A549 (cell line): ENCODE results near the gene ZNF362. TPM values are rescaled to one million over a fixed set of nuclear protein-coding genes. Genes with fewer than 3 reads are reported as not detected.

ENCODE experiments used
- ATAC-seq, 2 experiments: fragments of 200-7000 bp in 1 of 2; fragments of >200 bp in 1 of 2; cut with Nextera tagmentation in 1 of 2; cut with Tn5 transposase in 1 of 2; 3 replicates each; pipeline versions ENCODE4 v1.8.0 to v1.9.1; 2018 to 2020; ENCODE audit warnings: mild to moderate bottlenecking in 1 of 2, moderate library complexity in 1 of 2
- CTCF ChIA-PET: fragments of 300-600 bp; sonication (Branson Sonifier 250); formaldehyde crosslinking; extraction: SDS; loops from one replicate; lab custom pipeline; 2021; ENCODE audit warnings: antibody characterized with exemption, inconsistent platforms; lab: Yijun Ruan, JAX
- POLR2A ChIA-PET: fragments of 350-600 bp; formaldehyde crosslinking; extraction: SDS; loops from one replicate; lab custom pipeline; 2021; ENCODE audit warnings: antibody characterized with exemption, inconsistent platforms; lab: Yijun Ruan, JAX
- DNase-seq, 2 experiments: peaks; one replicate each; pipeline versions ENCODE4 v3.0.0 to v3.0.0-alpha.2; 2011 to 2016; ENCODE audit warnings: low read depth in 1 of 2, low spot score in 1 of 2
- FAIRE-seq: peaks from 2 replicates; lab custom pipeline; 2011; peaks lifted over from hg19 to GRCh38; lab: Jason Lieb, UNC
- H3K27ac ChIP-seq, 2 experiments: fragments of >200 bp; sonication (Bioruptor Twin); formaldehyde crosslinking; 3 replicates each; pipeline ENCODE4 v1.5.1; 2016 to 2017
- H3K4me1 ChIP-seq: fragments of >200 bp; sonication (Bioruptor Twin); formaldehyde crosslinking; 3 replicates; pipeline ENCODE4 v1.6.1; 2016
- H3K4me2 ChIP-seq: fragments of >200 bp; sonication (Bioruptor Twin); formaldehyde crosslinking; 3 replicates; pipeline ENCODE4 v1.6.1; 2016
- H3K4me3 ChIP-seq: fragments of >200 bp; sonication (Bioruptor Twin); formaldehyde crosslinking; 3 replicates; pipeline ENCODE4 v1.5.1; 2016
- H3K9me3 ChIP-seq: fragments of >200 bp; sonication (Bioruptor Twin); formaldehyde crosslinking; 3 replicates; pipeline ENCODE4 v1.6.1; 2016
- CBX8 ChIP-seq: fragments of 200-600 bp; sonication (generic); IDR thresholded peaks from 2 replicates; pipeline ENCODE4 v1.6.1; 2016
- EHF ChIP-seq: fragments of 250-450 bp; sonication (Bioruptor Pico); IDR thresholded peaks from 2 replicates; pipeline ENCODE4 v1.5.0; 2020; ENCODE audit warnings: mild to moderate bottlenecking
- EHMT2 ChIP-seq: fragments of 200-600 bp; sonication (generic); IDR thresholded peaks from 2 replicates; pipeline ENCODE4 v1.6.1; 2016; ENCODE audit warnings: antibody characterized with exemption, low read depth, mild to moderate bottlenecking, moderate library complexity
- FOSL2 ChIP-seq, 2 experiments: fragments of 450-650 bp in 1 of 2; fragments of >200 bp in 1 of 2; sonication (Bioruptor Twin) in 1 of 2; formaldehyde crosslinking; IDR thresholded peaks; 2 replicates each; pipeline versions ENCODE4 v1.5.0 to v1.6.1; 2016 to 2020; ENCODE audit warnings: mild to moderate bottlenecking in 1 of 2, moderate library complexity in 1 of 2
- FOXS1 ChIP-seq: fragments of 250-450 bp; sonication (Bioruptor Pico); IDR thresholded peaks from 2 replicates; pipeline ENCODE4 v1.5.0; 2020; ENCODE audit warnings: mild to moderate bottlenecking, moderate library complexity
- HEYL ChIP-seq: fragments of 250-450 bp; sonication (Bioruptor Pico); IDR thresholded peaks from 2 replicates; pipeline ENCODE4 v1.8.0; 2021; ENCODE audit warnings: mild to moderate bottlenecking, moderate library complexity
- HOXA7 ChIP-seq: fragments of 250-450 bp; sonication (Bioruptor Pico); IDR thresholded peaks from 2 replicates; pipeline ENCODE4 v1.5.0; 2020; ENCODE audit warnings: mild to moderate bottlenecking, moderate library complexity
- HOXB13 ChIP-seq: fragments of 250-450 bp; sonication (Bioruptor Pico); IDR thresholded peaks from 2 replicates; pipeline ENCODE4 v1.5.0; 2020; ENCODE audit warnings: low read depth, mild to moderate bottlenecking, moderate library complexity
- MYC ChIP-seq: IDR thresholded peaks from 2 replicates; pipeline ENCODE4 v1.6.1; 2012; ENCODE audit warnings: mild to moderate bottlenecking, inconsistent platforms, low read length, improper control_type of control experiment, borderline replicate concordance
- PHF8 ChIP-seq: fragments of 200-600 bp; sonication (generic); IDR thresholded peaks from 2 replicates; pipeline ENCODE4 v1.6.1; 2016; ENCODE audit warnings: low read depth, mild to moderate bottlenecking, antibody characterized with exemption, moderate library complexity, borderline replicate concordance
- POLR2A ChIP-seq: IDR thresholded peaks from 2 replicates; pipeline ENCODE4 v1.6.1; 2012; ENCODE audit warnings: mild to moderate bottlenecking, low read length
- POLR2AphosphoS2 ChIP-seq: conservative IDR thresholded peaks from 2 replicates; pipeline ENCODE4 v1.6.1; 2012; ENCODE audit warnings: low read length, improper control_type of control experiment, inconsistent platforms
- RCOR1 ChIP-seq: fragments of 150-350 bp; IDR thresholded peaks from 2 replicates; pipeline ENCODE4 v1.6.1; 2014; ENCODE audit warnings: antibody characterized with exemption, low read length, low read depth
- RNF2 ChIP-seq: fragments of 200-600 bp; sonication (generic); IDR thresholded peaks from 2 replicates; pipeline ENCODE4 v1.6.1; 2016; ENCODE audit warnings: low read depth, mild to moderate bottlenecking, antibody characterized with exemption, moderate library complexity, borderline replicate concordance
- SREBF2 ChIP-seq: fragments of 450-650 bp; IDR thresholded peaks from 2 replicates; pipeline ENCODE4 v1.6.1; 2014; ENCODE audit warnings: mild to moderate bottlenecking, moderate library complexity
- TFCP2L1 ChIP-seq: fragments of 250-450 bp; sonication (Bioruptor Pico); IDR thresholded peaks from 2 replicates; pipeline ENCODE4 v1.5.0; 2021; ENCODE audit warnings: mild to moderate bottlenecking
- whole genome bisulfite sequencing: methylation state at CpG from one replicate; pipeline ENCODE4 v1.1.6; 2017; ENCODE audit errors: missing lambda C conversion rate; 5-methylcytosine and 5-hydroxymethylcytosine counted together
- polyA plus RNA-seq, 4 experiments: library from polyadenylated mRNA; depleted of rRNA in 3 of 4; stranded (reverse); fragments of >200 nt; fragmentation: RNase III in 1 of 4; extraction: RNeasy Plus Mini Kit Qiagen cat#74134 plus additional on column Dnase treatment in 1 of 4; gene quantifications; 2 replicates in 3 of 4; 3 replicates in 1 of 4; pipeline ENCODE4 v1.2.3, GENCODE V29; 2011 to 2017
- TF ChIP-seq, protein P1 (sequence below): fragments of 250-450 bp; sonication (Bioruptor Pico); IDR thresholded peaks from 2 replicates; pipeline ENCODE4 v1.5.0; 2021; ENCODE audit warnings: mild to moderate bottlenecking, moderate library complexity, borderline replicate concordance
- TF ChIP-seq, protein P2 (sequence below): fragments of >200 bp; sonication (Bioruptor Twin); formaldehyde crosslinking; IDR thresholded peaks from 3 replicates; pipeline ENCODE4 v1.5.1; 2016
- TF ChIP-seq, protein P3 (sequence below): fragments of >200 bp; sonication (Bioruptor Twin); formaldehyde crosslinking; IDR thresholded peaks from 2 replicates; pipeline ENCODE4 v1.6.1; 2016
- TF ChIP-seq, protein P4 (sequence below): fragments of >200 bp; sonication (Bioruptor Twin); formaldehyde crosslinking; IDR thresholded peaks from 3 replicates; pipeline ENCODE4 v1.6.1; 2016
- TF ChIP-seq, protein P5 (sequence below): fragments of 200-600 bp; sonication (generic); IDR thresholded peaks from 2 replicates; pipeline ENCODE4 v1.6.1; 2016; ENCODE audit warnings: antibody characterized with exemption, mild to moderate bottlenecking, moderate library complexity

ZNF362 gene
- polyA plus RNA-seq, 2 of the 4 experiments (the other 2 are of a cell fraction), result 4.8 to 7.9 TPM

DNA sequence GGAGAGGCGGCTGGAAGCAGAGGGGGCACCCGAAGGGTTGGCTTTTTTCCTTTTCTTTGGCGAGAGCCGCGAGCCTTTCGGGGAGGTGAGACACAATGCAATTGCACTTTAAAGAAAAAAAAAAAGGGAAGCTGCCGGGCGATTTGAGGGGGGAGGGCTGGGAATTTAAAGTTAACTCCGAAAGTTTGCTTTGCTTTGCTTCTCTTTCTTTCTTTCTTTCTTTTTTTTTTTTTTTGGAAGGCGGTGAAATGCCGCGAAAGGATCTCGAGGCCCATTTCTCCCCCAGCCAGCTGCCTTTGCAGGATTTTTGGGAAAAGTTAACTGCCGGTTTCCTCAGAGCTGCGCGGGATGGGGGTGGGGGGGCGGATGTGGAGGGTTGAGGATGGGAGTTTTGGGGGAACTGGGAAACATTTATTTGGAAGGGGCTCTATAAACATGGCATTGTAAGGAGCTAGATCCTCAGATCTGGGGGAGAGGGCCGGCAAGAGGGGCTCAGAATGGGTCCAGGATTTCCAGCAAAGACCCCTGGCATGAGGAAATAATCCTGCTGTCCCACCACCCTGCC is 997 bp downstream of the ZNF362 start:
- POLR2A ChIA-PET, result interaction anchor here (0.6 to 0.7 kb wide), 4 partner anchors 37 to 482 kb away, joined by 3 to 4 read pairs (median 3); no protein-coding TSS in a partner anchor
- Histone ChIP-seq H3K4me3 (peak overlapping the region; percentile 52), H3K27ac (peak overlapping the region; percentile 86 to 96), H3K9me3 (no peaks in the 10 kb centered on the region)
- DNase-seq, result peak in 1 of 2 experiments; percentile 6
- TF ChIP-seq HOXA7 (CRISPR knock-in tag), result no peak
- no peak for TF ChIP-seq FOXS1
- TF ChIP-seq, protein P1, sequence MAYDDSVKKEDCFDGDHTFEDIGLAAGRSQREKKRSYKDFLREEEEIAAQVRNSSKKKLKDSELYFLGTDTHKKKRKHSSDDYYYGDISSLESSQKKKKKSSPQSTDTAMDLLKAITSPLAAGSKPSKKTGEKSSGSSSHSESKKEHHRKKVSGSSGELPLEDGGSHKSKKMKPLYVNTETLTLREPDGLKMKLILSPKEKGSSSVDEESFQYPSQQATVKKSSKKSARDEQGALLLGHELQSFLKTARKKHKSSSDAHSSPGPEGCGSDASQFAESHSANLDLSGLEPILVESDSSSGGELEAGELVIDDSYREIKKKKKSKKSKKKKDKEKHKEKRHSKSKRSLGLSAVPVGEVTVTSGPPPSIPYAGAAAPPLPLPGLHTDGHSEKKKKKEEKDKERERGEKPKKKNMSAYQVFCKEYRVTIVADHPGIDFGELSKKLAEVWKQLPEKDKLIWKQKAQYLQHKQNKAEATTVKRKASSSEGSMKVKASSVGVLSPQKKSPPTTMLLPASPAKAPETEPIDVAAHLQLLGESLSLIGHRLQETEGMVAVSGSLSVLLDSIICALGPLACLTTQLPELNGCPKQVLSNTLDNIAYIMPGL, result no peak
- no peak for TF ChIP-seq PHF8
- no peak for TF ChIP-seq HEYL (CRISPR knock-in tag)
- TF ChIP-seq RCOR1, result no peak
- TF ChIP-seq POLR2AphosphoS2, result no peak
- TF ChIP-seq TFCP2L1 (CRISPR knock-in tag), result no peak
- no peak for TF ChIP-seq CBX8
- no peak for TF ChIP-seq SREBF2
- TF ChIP-seq RNF2, result no peak
- TF ChIP-seq POLR2A, result no peak
- TF ChIP-seq, protein P2, sequence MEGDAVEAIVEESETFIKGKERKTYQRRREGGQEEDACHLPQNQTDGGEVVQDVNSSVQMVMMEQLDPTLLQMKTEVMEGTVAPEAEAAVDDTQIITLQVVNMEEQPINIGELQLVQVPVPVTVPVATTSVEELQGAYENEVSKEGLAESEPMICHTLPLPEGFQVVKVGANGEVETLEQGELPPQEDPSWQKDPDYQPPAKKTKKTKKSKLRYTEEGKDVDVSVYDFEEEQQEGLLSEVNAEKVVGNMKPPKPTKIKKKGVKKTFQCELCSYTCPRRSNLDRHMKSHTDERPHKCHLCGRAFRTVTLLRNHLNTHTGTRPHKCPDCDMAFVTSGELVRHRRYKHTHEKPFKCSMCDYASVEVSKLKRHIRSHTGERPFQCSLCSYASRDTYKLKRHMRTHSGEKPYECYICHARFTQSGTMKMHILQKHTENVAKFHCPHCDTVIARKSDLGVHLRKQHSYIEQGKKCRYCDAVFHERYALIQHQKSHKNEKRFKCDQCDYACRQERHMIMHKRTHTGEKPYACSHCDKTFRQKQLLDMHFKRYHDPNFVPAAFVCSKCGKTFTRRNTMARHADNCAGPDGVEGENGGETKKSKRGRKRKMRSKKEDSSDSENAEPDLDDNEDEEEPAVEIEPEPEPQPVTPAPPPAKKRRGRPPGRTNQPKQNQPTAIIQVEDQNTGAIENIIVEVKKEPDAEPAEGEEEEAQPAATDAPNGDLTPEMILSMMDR, result no peak
- TF ChIP-seq HOXB13 (CRISPR knock-in tag), result no peak
- TF ChIP-seq, all 56 proteins: peak for 0
- CTCF ChIA-PET, result interaction anchor here (0.6 to 1.2 kb wide), 2 partner anchors 38 to 211 kb away, joined by 3 to 4 read pairs; no protein-coding TSS in a partner anchor
- no peak for ATAC-seq
- peak overlapping the region; percentile 87 for H3K4me2 ChIP-seq
- WGBS, result 5% methylated on average over 15 of the region's 18 CpGs
- no peak for FAIRE-seq
- H3K4me1 ChIP-seq, result peaks cover 21% of the 10 kb centered on the region

DNA sequence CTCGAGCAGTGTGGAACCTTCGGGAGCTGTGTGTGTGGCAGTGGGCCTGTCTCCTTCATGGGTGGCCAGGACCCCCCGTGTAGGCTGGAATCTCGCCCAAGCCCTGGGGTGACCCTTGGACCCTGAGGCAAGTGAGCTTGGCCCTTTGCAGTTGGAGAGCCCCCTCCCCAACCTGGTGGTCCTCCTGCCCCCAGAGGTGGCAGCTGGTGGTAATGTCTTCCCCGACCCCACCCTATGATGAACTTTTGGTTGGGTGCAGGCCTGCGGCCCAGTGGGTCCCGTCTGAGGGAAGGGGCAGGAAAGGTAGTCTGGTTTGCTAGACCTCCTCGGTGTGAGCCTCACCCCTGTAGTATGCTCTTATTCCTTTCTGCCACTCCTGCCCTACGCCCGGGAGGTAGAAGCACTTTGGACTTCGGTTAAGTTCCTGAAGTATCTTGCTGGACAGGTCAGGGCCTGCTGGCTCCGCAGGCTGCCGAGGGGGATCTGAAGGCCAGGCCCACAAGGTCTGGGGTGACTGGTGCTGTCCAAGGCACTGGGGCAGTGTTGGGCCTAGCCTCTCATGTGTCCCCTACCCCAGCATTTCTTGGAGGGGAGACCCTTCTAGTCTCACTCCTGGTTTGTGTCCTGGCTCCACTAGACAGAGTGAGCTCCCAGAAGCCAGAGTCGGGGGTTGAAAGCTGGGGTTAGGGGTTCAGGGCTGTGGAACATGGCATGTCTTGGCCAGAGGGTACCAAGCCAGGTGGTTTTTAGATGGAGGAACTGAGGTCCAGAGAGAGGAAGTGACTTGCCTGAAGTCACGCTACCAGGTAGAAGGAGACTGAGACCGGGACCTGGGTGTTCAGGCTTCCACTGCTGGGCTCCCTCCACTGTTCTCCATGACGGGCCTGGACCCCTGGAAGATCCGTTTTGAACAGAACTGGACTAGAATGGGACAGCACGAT is 1.8 kb downstream of the ZNF362 start:
- peaks cover 21% of the 10 kb centered on the region for H3K4me1 ChIP-seq
- H3K4me2 ChIP-seq, result peak overlapping the region; percentile 87
- peak overlapping the region; percentile 52 for H3K4me3 ChIP-seq
- DNase-seq (no peak), FAIRE-seq (no peak), ATAC-seq (no peak)
- H3K9me3 ChIP-seq, result no peaks in the 10 kb centered on the region
- WGBS, result 80% methylated on average over 12 of the region's 19 CpGs
- H3K27ac ChIP-seq, result peak overlapping the region; percentile 86 to 96
- POLR2A ChIA-PET, result interaction anchor here (0.6 to 0.7 kb wide), 2 partner anchors 36 to 131 kb away, joined by 3 to 4 read pairs; no protein-coding TSS in a partner anchor
- TF ChIP-seq, protein P3, sequence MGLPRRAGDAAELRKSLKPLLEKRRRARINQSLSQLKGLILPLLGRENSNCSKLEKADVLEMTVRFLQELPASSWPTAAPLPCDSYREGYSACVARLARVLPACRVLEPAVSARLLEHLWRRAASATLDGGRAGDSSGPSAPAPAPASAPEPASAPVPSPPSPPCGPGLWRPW, result no peak
- TF ChIP-seq POLR2AphosphoS2, result no peak
- TF ChIP-seq MYC, result no peak
- TF ChIP-seq EHMT2, result no peak
- CTCF ChIA-PET, result interaction anchor here (0.6 to 1.2 kb wide), 2 partner anchors 37 to 210 kb away, joined by 3 to 4 read pairs; no protein-coding TSS in a partner anchor

DNA sequence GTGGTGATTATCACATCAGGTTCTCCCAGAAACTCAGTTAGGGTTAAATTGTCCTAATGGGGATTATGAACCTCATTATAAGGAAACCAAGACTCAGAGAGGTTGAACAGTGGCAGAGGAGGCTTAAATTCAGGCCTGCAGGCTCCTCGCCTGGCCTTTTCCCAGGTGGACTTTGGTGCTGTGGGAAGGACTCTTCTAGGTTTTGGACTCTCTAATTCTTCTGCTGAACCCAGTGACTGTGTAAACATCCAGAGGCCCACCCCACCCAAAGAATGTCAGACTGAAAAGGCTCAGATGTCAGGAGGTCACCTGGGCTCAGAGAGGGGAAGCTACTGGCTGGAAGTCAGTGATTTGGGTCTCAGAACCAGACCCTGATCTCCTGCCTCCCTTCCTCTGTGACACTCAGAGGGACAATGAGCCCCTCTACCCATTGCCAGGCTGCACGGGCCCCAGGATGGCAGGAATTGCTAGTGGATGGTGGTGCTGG is 2.5 kb downstream of the ZNF362 start:
- Histone ChIP-seq H3K4me3 (no peak overlapping the region), H3K9me3 (no peaks in the 10 kb centered on the region), H3K4me1 (peaks cover 21% of the 10 kb centered on the region), H3K4me2 (peak overlapping the region; percentile 87), H3K27ac (no peak overlapping the region; a peak in 1 of 6 replicates)
- ChIA-PET POLR2A (no interaction called here), CTCF (interaction anchor here (1.1 kb wide), 1 partner anchor 37 kb away, joined by 3 read pairs; no protein-coding TSS in a partner anchor)
- FAIRE-seq (no peak), DNase-seq (no peak), ATAC-seq (no peak)
- WGBS, result 100% methylated on average over 2 of the region's 2 CpGs
- TF ChIP-seq MYC (no peak), FOSL2 (IDR thresholded peaks at IDR 0.05) (no peak), FOSL2 (CRISPR knock-in tag; IDR thresholded peaks at IDR 0.05) (no peak), RNF2 (no peak), EHF (no peak), HOXB13 (CRISPR knock-in tag) (no peak), FOXS1 (no peak), HEYL (CRISPR knock-in tag) (no peak)
- TF ChIP-seq, protein P4, sequence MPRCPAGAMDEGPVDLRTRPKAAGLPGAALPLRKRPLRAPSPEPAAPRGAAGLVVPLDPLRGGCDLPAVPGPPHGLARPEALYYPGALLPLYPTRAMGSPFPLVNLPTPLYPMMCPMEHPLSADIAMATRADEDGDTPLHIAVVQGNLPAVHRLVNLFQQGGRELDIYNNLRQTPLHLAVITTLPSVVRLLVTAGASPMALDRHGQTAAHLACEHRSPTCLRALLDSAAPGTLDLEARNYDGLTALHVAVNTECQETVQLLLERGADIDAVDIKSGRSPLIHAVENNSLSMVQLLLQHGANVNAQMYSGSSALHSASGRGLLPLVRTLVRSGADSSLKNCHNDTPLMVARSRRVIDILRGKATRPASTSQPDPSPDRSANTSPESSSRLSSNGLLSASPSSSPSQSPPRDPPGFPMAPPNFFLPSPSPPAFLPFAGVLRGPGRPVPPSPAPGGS, result no peak
- TF ChIP-seq, protein P5, sequence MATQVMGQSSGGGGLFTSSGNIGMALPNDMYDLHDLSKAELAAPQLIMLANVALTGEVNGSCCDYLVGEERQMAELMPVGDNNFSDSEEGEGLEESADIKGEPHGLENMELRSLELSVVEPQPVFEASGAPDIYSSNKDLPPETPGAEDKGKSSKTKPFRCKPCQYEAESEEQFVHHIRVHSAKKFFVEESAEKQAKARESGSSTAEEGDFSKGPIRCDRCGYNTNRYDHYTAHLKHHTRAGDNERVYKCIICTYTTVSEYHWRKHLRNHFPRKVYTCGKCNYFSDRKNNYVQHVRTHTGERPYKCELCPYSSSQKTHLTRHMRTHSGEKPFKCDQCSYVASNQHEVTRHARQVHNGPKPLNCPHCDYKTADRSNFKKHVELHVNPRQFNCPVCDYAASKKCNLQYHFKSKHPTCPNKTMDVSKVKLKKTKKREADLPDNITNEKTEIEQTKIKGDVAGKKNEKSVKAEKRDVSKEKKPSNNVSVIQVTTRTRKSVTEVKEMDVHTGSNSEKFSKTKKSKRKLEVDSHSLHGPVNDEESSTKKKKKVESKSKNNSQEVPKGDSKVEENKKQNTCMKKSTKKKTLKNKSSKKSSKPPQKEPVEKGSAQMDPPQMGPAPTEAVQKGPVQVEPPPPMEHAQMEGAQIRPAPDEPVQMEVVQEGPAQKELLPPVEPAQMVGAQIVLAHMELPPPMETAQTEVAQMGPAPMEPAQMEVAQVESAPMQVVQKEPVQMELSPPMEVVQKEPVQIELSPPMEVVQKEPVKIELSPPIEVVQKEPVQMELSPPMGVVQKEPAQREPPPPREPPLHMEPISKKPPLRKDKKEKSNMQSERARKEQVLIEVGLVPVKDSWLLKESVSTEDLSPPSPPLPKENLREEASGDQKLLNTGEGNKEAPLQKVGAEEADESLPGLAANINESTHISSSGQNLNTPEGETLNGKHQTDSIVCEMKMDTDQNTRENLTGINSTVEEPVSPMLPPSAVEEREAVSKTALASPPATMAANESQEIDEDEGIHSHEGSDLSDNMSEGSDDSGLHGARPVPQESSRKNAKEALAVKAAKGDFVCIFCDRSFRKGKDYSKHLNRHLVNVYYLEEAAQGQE, result no peak
